HEK293T (cell line): ENCODE data around the gene ZNF516.

Source experiments
- ARNT ChIP-seq: fragments of 450-650 bp; IDR thresholded peaks from 2 replicates; pipeline ENCODE4 v1.6.1; 2017; ENCODE audit warnings: mild to moderate bottlenecking
- FOXK2 ChIP-seq: fragments of 450-650 bp; IDR thresholded peaks from 2 replicates; pipeline ENCODE4 v1.6.1; 2016; ENCODE audit warnings: mild to moderate bottlenecking
- FOXM1 ChIP-seq: fragments of 450-650 bp; IDR thresholded peaks from 2 replicates; pipeline ENCODE4 v1.6.1; 2017; ENCODE audit warnings: mild to moderate bottlenecking, borderline replicate concordance
- HDGF ChIP-seq: fragments of 450-650 bp; IDR thresholded peaks from 2 replicates; pipeline ENCODE4 v1.6.1; 2017; ENCODE audit warnings: antibody characterized with exemption, borderline replicate concordance
- NFRKB ChIP-seq: fragments of 450-650 bp; IDR thresholded peaks from 2 replicates; pipeline ENCODE4 v1.6.1; 2016; ENCODE audit warnings: mild to moderate bottlenecking, moderate library complexity
- SP1 ChIP-seq: fragments of 450-650 bp; IDR thresholded peaks from 2 replicates; pipeline ENCODE4 v1.6.1; 2017
- SUZ12 ChIP-seq: fragments of 450-650 bp; IDR thresholded peaks from 2 replicates; pipeline ENCODE4 v1.6.1; 2016; ENCODE audit warnings: mild to moderate bottlenecking
- TARDBP ChIP-seq: fragments of 450-650 bp; IDR thresholded peaks from 2 replicates; pipeline ENCODE4 v1.6.1; 2016
- ZNF384 ChIP-seq: fragments of 450-650 bp; IDR thresholded peaks from 2 replicates; pipeline ENCODE4 v1.6.1; 2016
- TF ChIP-seq, protein P1 (sequence below): fragments of 450-650 bp; IDR thresholded peaks from 2 replicates; pipeline ENCODE4 v1.6.1; 2016

DNA sequence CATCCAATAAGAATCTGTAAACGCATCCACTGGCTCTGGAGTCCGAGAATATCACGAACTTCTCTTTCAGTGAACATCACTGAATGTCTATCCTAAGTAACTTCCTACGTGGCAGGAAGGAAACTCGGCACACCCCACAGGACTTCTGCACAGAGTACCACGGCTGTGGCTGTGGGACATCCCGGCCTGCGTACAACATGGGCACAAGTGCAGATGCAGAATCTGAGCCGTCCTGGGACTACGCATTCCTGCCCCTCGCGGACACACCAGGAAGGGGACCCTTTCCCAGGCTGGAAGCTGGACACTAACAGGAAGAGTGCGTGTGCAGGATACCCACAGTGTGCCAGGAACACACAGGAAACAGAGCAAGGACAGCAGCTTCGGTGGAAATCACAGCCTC, 60.6 kb downstream of the ZNF516 start:
- no peak for TF ChIP-seq TARDBP
- no peak for TF ChIP-seq SP1
- no peak for TF ChIP-seq ZNF384
- TF ChIP-seq SUZ12: no peak
- TF ChIP-seq FOXM1: no peak
- no peak for TF ChIP-seq HDGF
- TF ChIP-seq ARNT: no peak
- no peak for TF ChIP-seq NFRKB
- TF ChIP-seq FOXK2: no peak
- TF ChIP-seq, protein P1, sequence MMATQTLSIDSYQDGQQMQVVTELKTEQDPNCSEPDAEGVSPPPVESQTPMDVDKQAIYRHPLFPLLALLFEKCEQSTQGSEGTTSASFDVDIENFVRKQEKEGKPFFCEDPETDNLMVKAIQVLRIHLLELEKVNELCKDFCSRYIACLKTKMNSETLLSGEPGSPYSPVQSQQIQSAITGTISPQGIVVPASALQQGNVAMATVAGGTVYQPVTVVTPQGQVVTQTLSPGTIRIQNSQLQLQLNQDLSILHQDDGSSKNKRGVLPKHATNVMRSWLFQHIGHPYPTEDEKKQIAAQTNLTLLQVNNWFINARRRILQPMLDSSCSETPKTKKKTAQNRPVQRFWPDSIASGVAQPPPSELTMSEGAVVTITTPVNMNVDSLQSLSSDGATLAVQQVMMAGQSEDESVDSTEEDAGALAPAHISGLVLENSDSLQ: no peak
